Endothelial cell of umbilical vein (primary cell): ENCODE data around the gene ANO1. TPM values are rescaled to one million over a fixed set of nuclear protein-coding genes. Genes with fewer than 3 reads are reported as not detected.

ENCODE experiments used
- BruUV-seq: library from RNA; stranded (reverse); fragments of 400-500 nt; replicated peaks from 2 replicates; lab custom pipeline; 2021; lab: Mats Ljungman, UMichigan
- CTCF ChIA-PET: fragments of 300-600, 350-600 bp; sonication (Branson Sonifier 250); formaldehyde crosslinking; loops from one replicate; lab custom pipeline; 2021; ENCODE audit warnings: antibody characterized with exemption, inconsistent platforms; lab: Charles Lee
- POLR2A ChIA-PET: fragments of 300-600, 350-600 bp; sonication (Branson Sonifier 250); formaldehyde crosslinking; loops from one replicate; lab custom pipeline; 2021; ENCODE audit warnings: antibody characterized with exemption, inconsistent platforms; lab: Charles Lee
- DNase-seq: peaks from one replicate; pipeline ENCODE4 v3.0.0-alpha.2; 2011; ENCODE audit warnings: low read depth, low spot score
- FAIRE-seq: peaks from 2 replicates; lab custom pipeline; 2011; peaks lifted over from hg19 to GRCh38; lab: Jason Lieb, UNC
- H2AFZ ChIP-seq: 2 replicates; pipeline ENCODE4 v1.6.0; 2012; ENCODE audit warnings: low read depth, low read length, control low read depth, inconsistent platforms
- H3K27ac ChIP-seq: 2 replicates; pipeline ENCODE4 v1.5.1; 2011; ENCODE audit warnings: low read depth, mild to moderate bottlenecking, control low read depth, low read length, moderate library complexity; ENCODE audit not compliant: insufficient read depth
- H3K27me3 ChIP-seq, 2 experiments: 2 replicates each; pipeline versions ENCODE4 v1.6.0 to v1.6.1; 2011; ENCODE audit warnings: low read length in 2 of 2, mixed read lengths in 1 of 2; ENCODE audit not compliant: control insufficient read depth in 2 of 2, insufficient read depth in 2 of 2
- H3K36me3 ChIP-seq, 2 experiments: 2 replicates in 1 of 2; 3 replicates in 1 of 2; pipeline ENCODE4 v1.5.1; 2011; ENCODE audit warnings: low read length in 2 of 2, mild to moderate bottlenecking in 1 of 2, moderate library complexity in 1 of 2; ENCODE audit not compliant: control insufficient read depth in 2 of 2, insufficient read depth in 2 of 2; ENCODE audit errors: extremely low read depth in 1 of 2
- H3K4me1 ChIP-seq: 3 replicates; pipeline ENCODE4 v1.5.1; 2011; ENCODE audit warnings: mild to moderate bottlenecking, low read length; ENCODE audit not compliant: control insufficient read depth, insufficient read depth; ENCODE audit errors: extremely low read depth
- H3K4me2 ChIP-seq: 2 replicates; pipeline ENCODE4 v1.6.1; 2011; ENCODE audit warnings: low read length, control low read depth, mixed read lengths; ENCODE audit not compliant: insufficient read depth
- H3K4me3 ChIP-seq, 3 experiments: fragments of 200-600 bp in 1 of 3; sonication (generic), shearing (Covaris generic) in 1 of 3; replicated peaks in 1 of 3; 2 replicates each; pipeline ENCODE4 v1.5.1; 2011 to 2016; ENCODE audit warnings: control low read depth in 3 of 3, low read length in 3 of 3, mild to moderate bottlenecking in 2 of 3, inconsistent platforms in 1 of 3, low read depth in 1 of 3, moderate library complexity in 1 of 3; ENCODE audit not compliant: insufficient read depth in 1 of 3
- H3K79me2 ChIP-seq: 2 replicates; pipeline ENCODE4 v1.6.0; 2012; ENCODE audit warnings: low read length, inconsistent platforms; ENCODE audit not compliant: control insufficient read depth, insufficient read depth
- H3K9ac ChIP-seq: replicated peaks from 2 replicates; pipeline ENCODE3; 2011; ENCODE audit warnings: low read length, control low read depth; ENCODE audit not compliant: insufficient read depth; ENCODE audit errors: extremely low read depth
- H3K9me1 ChIP-seq: replicated peaks from 3 replicates; pipeline ENCODE4 v1.6.0; 2011; ENCODE audit warnings: mild to moderate bottlenecking, low read length; ENCODE audit not compliant: control insufficient read depth, insufficient read depth; ENCODE audit errors: extremely low read depth
- H3K9me3 ChIP-seq: replicated peaks from 2 replicates; pipeline ENCODE4 v1.5.1; 2012; ENCODE audit warnings: low read length, inconsistent platforms; ENCODE audit not compliant: control insufficient read depth, insufficient read depth
- H4K20me1 ChIP-seq: replicated peaks from 2 replicates; pipeline ENCODE3; 2011; ENCODE audit warnings: mild to moderate bottlenecking, low read length; ENCODE audit not compliant: control insufficient read depth, insufficient read depth; ENCODE audit errors: extremely low read depth
- EZH2 ChIP-seq: IDR thresholded peaks from 2 replicates; pipeline ENCODE4 v1.6.1; 2012; ENCODE audit warnings: borderline replicate concordance, low read depth, mild to moderate bottlenecking, moderate library complexity, low read length, inconsistent platforms; ENCODE audit not compliant: severe bottlenecking
- FOS ChIP-seq: IDR thresholded peaks from 2 replicates; pipeline ENCODE4 v1.6.1; 2011; ENCODE audit warnings: mild to moderate bottlenecking, low read length, moderate library complexity, borderline replicate concordance; ENCODE audit not compliant: insufficient read depth
- GATA2 ChIP-seq: IDR thresholded peaks from 2 replicates; pipeline ENCODE4 v1.7.0; 2011; ENCODE audit warnings: low read depth, mild to moderate bottlenecking, moderate library complexity, mixed read lengths, low read length; ENCODE audit not compliant: insufficient read length, insufficient read depth
- JUN ChIP-seq: IDR thresholded peaks from 2 replicates; pipeline ENCODE4 v1.6.1; 2011; ENCODE audit warnings: borderline replicate concordance, low read depth; ENCODE audit not compliant: insufficient read length, insufficient read depth
- MAX ChIP-seq: IDR thresholded peaks from 2 replicates; pipeline ENCODE4 v1.6.1; 2011; ENCODE audit not compliant: insufficient read depth, insufficient read length
- MYC ChIP-seq: IDR thresholded peaks from one replicate; pipeline ENCODE4 v1.6.1; 2011; ENCODE audit warnings: mild to moderate bottlenecking, low read depth, low read length
- POLR2A ChIP-seq: IDR thresholded peaks from 2 replicates; pipeline ENCODE4 v1.6.1; 2012; ENCODE audit warnings: low read depth, mild to moderate bottlenecking, control low read depth, low read length
- POLR2AphosphoS5 ChIP-seq: IDR thresholded peaks from 2 replicates; pipeline ENCODE4 v1.6.1; 2012; ENCODE audit warnings: low read depth, mild to moderate bottlenecking, control low read depth, low read length, moderate library complexity; ENCODE audit not compliant: insufficient read depth
- dilution Hi-C: fragments of 300-500 bp; cut with MboI; formaldehyde crosslinking; loops from one replicate; pipeline ENCODE4 v1.15.0; 2019; ENCODE audit warnings: low sequenced_read_pairs; ENCODE audit not compliant: extremely low pct_ligation_motif_present
- intact Hi-C: fragments of 100-400 bp; cut with micrococcal nuclease; formaldehyde crosslinking; loops from one replicate; pipeline ENCODE4 v1.10.0; 2022
- polyA plus RNA-seq, 4 experiments: library from polyadenylated mRNA; depleted of rRNA in 3 of 4; stranded (reverse) in 3 of 4; unstranded in 1 of 4; fragments of >200 nt; gene quantifications; 2 replicates each; pipeline versions ENCODE4 v1.2.1 to v1.2.3, GENCODE V29; 2011 to 2012; ENCODE audit warnings: missing spikeins in 1 of 4
- total RNA-seq: library from RNA; stranded (reverse); gene quantifications from 2 replicates; pipeline ENCODE4 v1.2.3, GENCODE V29; 2021
- TF ChIP-seq, protein P1 (sequence below), 2 donors: IDR thresholded peaks; 1 replicate in 1 of 2; 2 replicates in 1 of 2; pipeline ENCODE4 v1.5.1; 2011; ENCODE audit warnings: low read length in 2 of 2, mild to moderate bottlenecking in 2 of 2, moderate library complexity in 2 of 2, control low read depth in 1 of 2, inconsistent platforms in 1 of 2, low read depth in 1 of 2; ENCODE audit not compliant: insufficient read depth in 1 of 2; ENCODE audit errors: extremely low read depth in 1 of 2

The ANO1 gene
- total and polyA plus RNA-seq, 2 donors (not counting 3 experiments of a cell fraction or from before 2014, with no cell fraction given), result 0.03 to 0.40 TPM

- dilution Hi-C loops, result no loop called here
- FAIRE-seq, result no peak
- CTCF ChIA-PET, result no interaction called here
Measured at GRCh38 chr11:70088735-70089250, 10.7 kb downstream of the ANO1 start.

GRCh38 chr11:70089631-70090030 is 11.5 kb downstream of the ANO1 start:
- no peaks in the 10 kb centered on the region for H4K20me1 ChIP-seq
- no TSS peak for BruUV-seq
- no peak overlapping the region for H3K27ac ChIP-seq
- H3K4me2 ChIP-seq, result no peak overlapping the region
- no peak overlapping the region for H3K9ac ChIP-seq
- no peaks in the 10 kb centered on the region for H3K9me3 ChIP-seq
- no peaks in the 10 kb centered on the region for H3K79me2 ChIP-seq
- no peaks in the 10 kb centered on the region for H3K4me1 ChIP-seq
- CTCF ChIA-PET, result no interaction called here
- no peaks in the 10 kb centered on the region for H3K27me3 ChIP-seq
- no peak overlapping the region for H3K4me3 ChIP-seq
- no peaks in the 10 kb centered on the region for H3K9me1 ChIP-seq
- TF ChIP-seq GATA2, result no peak
- no peak for TF ChIP-seq POLR2AphosphoS5
- no peak for TF ChIP-seq POLR2A
- no peak for TF ChIP-seq JUN
- TF ChIP-seq MAX, result no peak
- TF ChIP-seq EZH2, result no peak
- no peak for TF ChIP-seq FOS
- TF ChIP-seq MYC, result no peak
- TF ChIP-seq, protein P1, sequence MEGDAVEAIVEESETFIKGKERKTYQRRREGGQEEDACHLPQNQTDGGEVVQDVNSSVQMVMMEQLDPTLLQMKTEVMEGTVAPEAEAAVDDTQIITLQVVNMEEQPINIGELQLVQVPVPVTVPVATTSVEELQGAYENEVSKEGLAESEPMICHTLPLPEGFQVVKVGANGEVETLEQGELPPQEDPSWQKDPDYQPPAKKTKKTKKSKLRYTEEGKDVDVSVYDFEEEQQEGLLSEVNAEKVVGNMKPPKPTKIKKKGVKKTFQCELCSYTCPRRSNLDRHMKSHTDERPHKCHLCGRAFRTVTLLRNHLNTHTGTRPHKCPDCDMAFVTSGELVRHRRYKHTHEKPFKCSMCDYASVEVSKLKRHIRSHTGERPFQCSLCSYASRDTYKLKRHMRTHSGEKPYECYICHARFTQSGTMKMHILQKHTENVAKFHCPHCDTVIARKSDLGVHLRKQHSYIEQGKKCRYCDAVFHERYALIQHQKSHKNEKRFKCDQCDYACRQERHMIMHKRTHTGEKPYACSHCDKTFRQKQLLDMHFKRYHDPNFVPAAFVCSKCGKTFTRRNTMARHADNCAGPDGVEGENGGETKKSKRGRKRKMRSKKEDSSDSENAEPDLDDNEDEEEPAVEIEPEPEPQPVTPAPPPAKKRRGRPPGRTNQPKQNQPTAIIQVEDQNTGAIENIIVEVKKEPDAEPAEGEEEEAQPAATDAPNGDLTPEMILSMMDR (IDR thresholded peaks at IDR 0.05; ENCODE audit: extremely low read depth in 1 of 2, insufficient read depth in 1 of 2, low read depth in 1 of 2, low read length in 2 of 2), result no peak
- intact Hi-C loops, result no loop called here
- dilution Hi-C loops, result no loop called here
- POLR2A ChIA-PET, result no interaction called here
- DNase-seq (no peak), FAIRE-seq (no peak)
- H3K36me3 ChIP-seq, result no peaks in the 10 kb centered on the region
- H2AFZ ChIP-seq, result no peak overlapping the region

More at GRCh38 chr11:70088735-70089250, 10.7 kb downstream of the ANO1 start:
- POLR2A ChIA-PET, result no interaction called here
- Histone ChIP-seq H3K9me3 (no peaks in the 10 kb centered on the region), H3K9ac (no peak overlapping the region), H3K79me2 (no peaks in the 10 kb centered on the region), H3K36me3 (no peaks in the 10 kb centered on the region), H2AFZ (no peak overlapping the region), H3K4me3 (no peak overlapping the region), H3K4me1 (no peaks in the 10 kb centered on the region), H3K9me1 (no peaks in the 10 kb centered on the region), H4K20me1 (no peaks in the 10 kb centered on the region), H3K27me3 (no peaks in the 10 kb centered on the region), H3K4me2 (no peak overlapping the region), H3K27ac (no peak overlapping the region)
- DNase-seq, result no peak
- intact Hi-C loops, result no loop called here
- no TSS peak for BruUV-seq
- TF ChIP-seq JUN, result no peak
